ENCODE measurements around the gene NEGR1. TPM values are rescaled to one million over a fixed set of nuclear protein-coding genes. Genes with fewer than 3 reads are reported as not detected.

NEGR1 gene
- total RNA-seq, 4 donors from 2014 or later = 7.0 to 10.0 (median 8.1) TPM

GRCh38 chr1:71526824-71527223, 755.5 kb downstream of the NEGR1 start:
- intact Hi-C loops (cut with DNase I; ENCODE audit: low total_unique reads) = no loop called here
- no peaks in the 10 kb centered on the region for H3K36me3 ChIP-seq
- in situ Hi-C loops (cut with MboI; ENCODE audit: low pct_ligation_motif_present in 1 of 4, low pct_unique_long_range_greater_than_20kb in 1 of 4, low sequenced_read_pairs in 3 of 4) = no loop called here
- no peak for DNase-seq
- no peak overlapping the region for H3K4me3 ChIP-seq
- no peak overlapping the region for H3K27ac ChIP-seq
- H3K9me3 ChIP-seq = no peaks in the 10 kb centered on the region
- H3K27me3 ChIP-seq = no peaks in the 10 kb centered on the region
- H3K4me1 ChIP-seq = no peaks in the 10 kb centered on the region
- TF ChIP-seq POLR2AphosphoS5 (IDR thresholded peaks at IDR 0.05) = no peak
- no peak for TF ChIP-seq POLR2A (IDR thresholded peaks at IDR 0.05)

DNA sequence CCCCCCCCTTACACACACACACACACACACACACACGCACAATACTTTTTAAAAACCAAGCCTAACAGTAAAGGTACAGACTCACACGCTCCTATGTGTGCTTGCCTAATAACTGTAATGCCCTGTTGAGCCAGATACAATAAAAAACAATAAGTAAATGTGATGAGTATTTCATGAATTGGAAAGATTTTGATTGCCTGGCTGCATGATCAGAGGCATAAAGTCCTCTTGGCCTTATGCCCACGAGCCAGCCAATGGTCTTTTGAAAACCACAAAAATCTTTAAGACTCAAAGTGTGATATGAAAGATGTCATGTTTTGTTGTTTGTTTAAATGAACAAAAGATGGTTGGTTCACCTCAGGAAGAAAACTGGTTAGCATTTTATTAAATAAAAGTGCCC, 759.6 kb downstream of the NEGR1 start:
- Histone ChIP-seq H3K27me3 (no peaks in the 10 kb centered on the region), H3K9me3 (no peaks in the 10 kb centered on the region), H3K27ac (no peak overlapping the region), H3K4me3 (no peak overlapping the region), H3K4me1 (no peaks in the 10 kb centered on the region), H3K36me3 (no peaks in the 10 kb centered on the region)
- in situ Hi-C loops (cut with MboI; ENCODE audit: low pct_ligation_motif_present in 1 of 4, low pct_unique_long_range_greater_than_20kb in 1 of 4, low sequenced_read_pairs in 3 of 4) (loop anchor here in 1 of 4 donors (25.0 kb wide), 1 partner anchor 410 kb away; no protein-coding TSS in a partner anchor), intact Hi-C loops (cut with DNase I; ENCODE audit: low total_unique reads) (no loop called here)
- TF ChIP-seq CTCF (IDR thresholded peaks at IDR 0.05) = no peak
- no peak for TF ChIP-seq POLR2AphosphoS5 (IDR thresholded peaks at IDR 0.05)
- TF ChIP-seq POLR2A (IDR thresholded peaks at IDR 0.05) = no peak
- TF ChIP-seq EP300 (IDR thresholded peaks at IDR 0.05; ENCODE audit: low read depth) = no peak
- WGBS, 2 donors (ENCODE audit: low coverage in 1 of 2) = 51 to 69% methylated on average over 3 of the region's 3 CpGs
- no peak for DNase-seq

DNA sequence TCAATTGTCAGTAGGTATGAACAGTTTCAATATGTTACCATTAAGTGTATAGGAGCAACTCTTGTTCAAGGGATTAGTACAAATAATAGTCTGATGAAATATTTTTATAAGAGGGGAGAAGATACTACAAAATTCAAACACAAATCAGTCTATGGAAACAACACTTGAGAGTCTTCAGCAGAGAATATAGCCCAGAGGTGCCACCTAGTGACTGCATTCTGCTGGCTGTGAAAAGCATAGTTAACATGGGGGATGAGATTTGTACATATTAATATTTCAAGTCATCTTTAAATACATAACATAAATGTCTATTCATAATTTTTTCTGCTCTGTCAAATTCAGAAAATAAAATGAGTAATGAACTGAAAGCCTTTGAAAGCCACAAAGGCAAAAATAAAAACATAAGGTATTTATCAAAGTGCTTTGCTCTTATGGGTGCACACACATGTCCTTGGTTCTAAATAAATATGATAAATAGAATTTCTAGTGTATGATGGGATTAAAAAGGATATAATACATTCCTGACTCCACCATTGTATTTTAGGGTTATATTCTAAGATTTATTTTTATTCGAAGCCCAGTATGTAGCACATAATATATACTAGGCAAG, 760.6 kb downstream of the NEGR1 start:
- in situ Hi-C loops (cut with MboI; ENCODE audit: low pct_ligation_motif_present in 1 of 4, low pct_unique_long_range_greater_than_20kb in 1 of 4, low sequenced_read_pairs in 3 of 4) = loop anchor here in 1 of 4 donors (25.0 kb wide), 1 partner anchor 409 kb away; no protein-coding TSS in a partner anchor
- no peak overlapping the region for H3K4me3 ChIP-seq
- H3K36me3 ChIP-seq = no peaks in the 10 kb centered on the region
- H3K4me1 ChIP-seq = no peaks in the 10 kb centered on the region
- no peaks in the 10 kb centered on the region for H3K9me3 ChIP-seq
- DNase-seq = peak; percentile 58
- no peaks in the 10 kb centered on the region for H3K27me3 ChIP-seq
- intact Hi-C loops (cut with DNase I; ENCODE audit: low total_unique reads) = no loop called here
- H3K27ac ChIP-seq = no peak overlapping the region
- no peak for TF ChIP-seq EP300 (IDR thresholded peaks at IDR 0.05; ENCODE audit: low read depth)
- TF ChIP-seq POLR2A (IDR thresholded peaks at IDR 0.05) = no peak
- no peak for TF ChIP-seq POLR2AphosphoS5 (IDR thresholded peaks at IDR 0.05)
- peak; percentile 47 to 66 (median 63) for TF ChIP-seq CTCF (IDR thresholded peaks at IDR 0.05)
- WGBS, 2 donors (ENCODE audit: low coverage in 1 of 2) = 81 to 84% methylated on average over 1 of the region's 1 CpG

- no peak overlapping the region for H3K4me3 ChIP-seq
- no peak overlapping the region for H3K27ac ChIP-seq
- TF ChIP-seq CTCF (IDR thresholded peaks at IDR 0.05) (no peak), EP300 (IDR thresholded peaks at IDR 0.05; ENCODE audit: low read depth) (no peak), POLR2AphosphoS5 (IDR thresholded peaks at IDR 0.05) (no peak), POLR2A (IDR thresholded peaks at IDR 0.05) (no peak)
- in situ Hi-C loops (cut with MboI; ENCODE audit: low pct_ligation_motif_present in 1 of 4, low pct_unique_long_range_greater_than_20kb in 1 of 4, low sequenced_read_pairs in 3 of 4) = loop anchor here in 1 of 4 donors (25.0 kb wide), 1 partner anchor 399 kb away; no protein-coding TSS in a partner anchor
- H3K4me1 ChIP-seq = peaks cover 0 to 5% (median 2%) of the 10 kb centered on the region in 4 donors
- intact Hi-C loops (cut with DNase I; ENCODE audit: low total_unique reads) = no loop called here
- DNase-seq = no peak
- H3K36me3 ChIP-seq = no peaks in the 10 kb centered on the region
- H3K27me3 ChIP-seq = no peaks in the 10 kb centered on the region
- no peaks in the 10 kb centered on the region for H3K9me3 ChIP-seq
Measured at GRCh38 chr1:71511505-71511904, 770.8 kb downstream of the NEGR1 start.

GRCh38 chr1:71510725-71511124, 771.6 kb downstream of the NEGR1 start:
- Histone ChIP-seq H3K27me3 (no peaks in the 10 kb centered on the region), H3K4me1 (peaks cover 0 to 5% (median 2%) of the 10 kb centered on the region in 4 donors), H3K27ac (no peak overlapping the region), H3K4me3 (no peak overlapping the region), H3K36me3 (no peaks in the 10 kb centered on the region), H3K9me3 (no peaks in the 10 kb centered on the region)
- 74 to 80% methylated on average over 1 of the region's 1 CpG for WGBS, 2 donors (ENCODE audit: low coverage in 1 of 2)
- in situ Hi-C loops (cut with MboI; ENCODE audit: low pct_ligation_motif_present in 1 of 4, low pct_unique_long_range_greater_than_20kb in 1 of 4, low sequenced_read_pairs in 3 of 4) (loop anchor here in 1 of 4 donors (25.0 kb wide), 1 partner anchor 398 kb away; no protein-coding TSS in a partner anchor), intact Hi-C loops (cut with DNase I; ENCODE audit: low total_unique reads) (no loop called here)
- TF ChIP-seq POLR2AphosphoS5 (IDR thresholded peaks at IDR 0.05) = no peak
- no peak for TF ChIP-seq EP300 (IDR thresholded peaks at IDR 0.05; ENCODE audit: low read depth)
- TF ChIP-seq POLR2A (IDR thresholded peaks at IDR 0.05) = no peak
- no peak for TF ChIP-seq CTCF (IDR thresholded peaks at IDR 0.05)
- no peak for DNase-seq

All from transverse colon (tissue), 4 donors.